K562 (cell line): ENCODE results near the gene ABCB6.

Source experiments
- CC2D1A ChIP-seq: fragments of 450-650 bp; IDR thresholded peaks from 2 replicates; pipeline ENCODE4 v1.6.1; 2017; ENCODE audit warnings: mild to moderate bottlenecking
- CEBPB ChIP-seq: fragments of 450-650 bp; IDR thresholded peaks from 2 replicates; pipeline ENCODE4 v1.6.1; 2016; ENCODE audit warnings: missing genetic modification characterization, missing compliant biosample characterization
- CTCF ChIP-seq, 3 experiments: IDR thresholded peaks in 2 of 3; conservative IDR thresholded peaks in 1 of 3; 2 replicates each; pipeline ENCODE4 v1.5.1; 2011 to 2012; ENCODE audit warnings: low read length in 3 of 3, mild to moderate bottlenecking in 3 of 3, control low read depth in 2 of 3, improper control_type of control experiment in 1 of 3, inconsistent platforms in 1 of 3, low read depth in 1 of 3, mixed read lengths in 1 of 3, moderate library complexity in 1 of 3; ENCODE audit not compliant: insufficient read depth in 2 of 3
- KDM5B ChIP-seq: fragments of 200-600 bp; sonication (generic); IDR thresholded peaks from 2 replicates; pipeline ENCODE4 v1.6.1; 2012; ENCODE audit warnings: low read depth, mild to moderate bottlenecking, moderate library complexity, low read length, control low read depth, inconsistent platforms; ENCODE audit not compliant: insufficient replicate concordance
- KLF16 ChIP-seq: IDR thresholded peaks from 2 replicates; pipeline ENCODE4 v1.6.1; 2016; ENCODE audit warnings: antibody characterized with exemption
- MXI1 ChIP-seq: IDR thresholded peaks from 2 replicates; pipeline ENCODE4 v1.6.1; 2011; ENCODE audit warnings: low read depth, mild to moderate bottlenecking, improper control_type of control experiment, low read length
- TCF7L2 ChIP-seq: fragments of 150-350 bp; IDR thresholded peaks from 2 replicates; pipeline ENCODE4 v1.6.1; 2016; ENCODE audit warnings: low read depth, mild to moderate bottlenecking, low read length, moderate library complexity
- ZNF57 ChIP-seq: fragments of 450-650 bp; formaldehyde crosslinking; IDR thresholded peaks from 2 replicates; pipeline ENCODE4 v1.4.0; 2020; ENCODE audit warnings: mild to moderate bottlenecking, moderate library complexity

GRCh38 chr2:219215871-219216534 is 2.8 kb downstream of the ABCB6 start:
- no peak for TF ChIP-seq KLF16
- no peak for TF ChIP-seq CTCF (IDR thresholded peaks at IDR 0.05 in 2 of 3, conservative IDR thresholded peaks at IDR 0.05 in 1 of 3; ENCODE audit: insufficient read depth in 2 of 3, low read depth in 1 of 3, low read length in 3 of 3)
- TF ChIP-seq MXI1, result no peak
- no peak for TF ChIP-seq CEBPB (tag)
- TF ChIP-seq ZNF57 (CRISPR knock-in tag), result no peak
- TF ChIP-seq KDM5B, result no peak
- TF ChIP-seq TCF7L2, result no peak
- TF ChIP-seq CC2D1A, result no peak
